HG02798 (cell line): ENCODE data around the gene TTC38.

Source experiments
- ATAC-seq: cut with Tn5 transposase; IDR thresholded peaks from one replicate; pipeline ENCODE4 v1.9.1; 2021; ENCODE audit warnings: mild to moderate bottlenecking; ENCODE audit not compliant: unreplicated experiment, poor library complexity

The TTC38 gene

DNA sequence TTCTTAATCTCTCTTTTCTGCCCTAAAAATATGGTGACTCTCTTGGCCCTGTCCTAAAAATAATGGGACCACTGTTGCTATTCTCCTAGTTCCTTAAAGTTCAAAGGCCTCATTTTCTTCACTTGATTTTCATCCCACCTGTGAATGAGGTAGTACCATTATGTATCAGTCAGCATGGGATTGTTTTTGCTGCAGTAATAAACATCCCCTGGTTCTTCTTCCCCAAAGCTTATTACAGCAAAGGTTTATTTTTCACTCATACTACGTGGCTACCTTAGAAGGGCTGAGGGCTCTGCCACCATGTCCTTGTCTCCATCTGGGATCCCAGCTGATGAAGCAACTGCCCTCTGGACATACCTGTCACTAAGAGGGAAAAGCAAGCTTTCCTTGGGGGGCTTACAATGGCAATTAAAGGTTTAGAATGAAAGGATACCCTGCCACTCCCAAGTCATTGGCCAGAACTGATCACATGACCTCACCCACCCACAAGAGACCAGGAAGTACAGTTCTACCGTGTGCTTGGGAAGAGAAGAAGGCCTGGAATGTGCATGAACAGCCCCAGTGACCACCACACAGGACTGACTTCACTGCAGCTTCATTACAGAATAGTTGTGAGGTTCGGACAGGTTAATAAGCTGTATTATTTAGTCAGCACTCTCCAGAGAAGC is 7.8 kb downstream of the TTC38 start:
- no peak for ATAC-seq

GRCh38 chr22:46276563-46276962 is 8.8 kb downstream of the TTC38 start:
- no peak for ATAC-seq

DNA sequence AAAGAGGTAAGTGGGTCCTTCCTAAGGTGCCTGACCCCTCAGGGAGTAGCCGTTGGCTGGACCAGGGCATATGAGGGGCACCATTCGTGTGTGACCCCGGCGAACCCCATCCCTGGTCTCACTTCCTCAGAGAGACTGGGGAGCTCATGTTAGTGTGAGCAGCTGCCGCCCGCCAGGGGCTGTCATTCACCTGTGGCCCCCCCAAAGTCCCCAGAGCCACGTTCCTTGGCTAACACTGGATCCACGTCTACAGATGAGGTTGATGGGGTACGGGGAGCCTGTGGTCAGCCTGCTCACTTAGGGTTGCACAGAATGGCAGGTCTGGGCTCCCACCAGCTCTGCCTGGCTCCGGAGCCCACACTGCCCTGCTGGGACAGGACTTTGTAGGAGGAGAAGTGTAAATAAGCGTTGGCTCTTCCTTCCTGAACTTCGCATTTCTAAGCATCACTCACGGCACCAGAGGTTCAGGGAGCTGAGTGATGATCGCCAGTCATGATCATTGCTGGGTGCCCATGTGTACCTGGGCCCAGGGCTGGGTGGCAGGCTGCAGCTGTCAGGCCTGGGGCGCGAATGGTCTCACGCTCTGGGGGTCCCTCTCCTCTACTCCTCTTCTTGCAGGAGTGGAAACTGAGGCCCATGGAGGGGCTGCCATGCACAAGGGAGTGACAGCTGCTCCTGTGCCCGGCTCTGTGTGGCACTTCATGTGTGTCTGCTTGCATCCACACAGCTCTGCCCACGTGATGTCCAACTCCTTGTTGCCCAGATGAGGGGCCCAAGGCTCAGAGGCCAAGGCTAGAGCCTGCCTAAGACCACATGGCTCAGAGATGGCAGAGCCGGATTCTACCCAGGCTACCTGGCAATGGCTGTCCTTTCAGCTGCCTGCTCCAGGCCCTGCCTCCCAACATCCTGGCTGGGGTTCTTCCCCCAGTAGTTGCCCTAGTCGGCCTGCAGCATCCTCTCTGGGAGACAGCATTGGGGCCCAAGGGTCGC is 11.1 kb downstream of the TTC38 start:
- no peak for ATAC-seq

DNA sequence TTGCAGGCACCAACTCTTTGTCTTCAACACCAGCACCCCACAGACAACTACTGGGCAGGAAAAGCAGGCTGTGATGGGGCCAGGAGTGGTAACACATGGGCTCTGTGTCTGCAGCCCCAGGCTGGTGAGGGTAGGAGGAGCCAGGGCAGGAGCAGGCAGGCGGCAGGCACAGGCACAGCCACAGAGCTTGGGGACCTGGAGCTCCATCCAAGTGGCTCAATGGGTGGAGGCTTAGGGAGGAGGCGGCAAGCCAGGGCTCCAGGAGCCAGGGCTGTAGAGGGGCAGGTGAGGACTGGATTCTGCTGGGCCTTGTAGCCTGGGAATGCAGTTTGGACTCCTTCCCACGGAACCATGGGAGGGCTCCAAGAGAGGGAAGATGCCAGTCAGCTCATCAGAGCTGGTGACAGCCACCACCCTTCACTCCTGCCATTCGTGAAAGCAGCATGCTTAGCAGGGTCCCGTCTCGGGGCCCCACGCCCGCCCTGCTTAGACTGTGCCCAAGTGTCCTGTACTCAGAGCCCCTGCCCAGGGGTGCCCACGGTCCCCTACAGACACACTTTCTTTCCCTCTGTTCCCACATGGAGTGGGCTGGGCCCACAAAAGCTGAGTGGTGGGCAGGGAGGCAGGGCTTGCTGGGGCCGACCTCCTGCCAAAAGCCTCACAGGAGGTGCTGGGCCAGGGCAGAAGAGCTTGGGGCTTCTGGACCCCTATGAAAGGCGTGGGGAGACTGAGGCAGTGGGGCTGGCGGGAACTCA is 12.4 kb downstream of the TTC38 start:
- ATAC-seq, result no peak

- peak; percentile 56 for ATAC-seq
Observed at GRCh38 chr22:46280999-46281623, 13.3 kb downstream of the TTC38 start.

DNA sequence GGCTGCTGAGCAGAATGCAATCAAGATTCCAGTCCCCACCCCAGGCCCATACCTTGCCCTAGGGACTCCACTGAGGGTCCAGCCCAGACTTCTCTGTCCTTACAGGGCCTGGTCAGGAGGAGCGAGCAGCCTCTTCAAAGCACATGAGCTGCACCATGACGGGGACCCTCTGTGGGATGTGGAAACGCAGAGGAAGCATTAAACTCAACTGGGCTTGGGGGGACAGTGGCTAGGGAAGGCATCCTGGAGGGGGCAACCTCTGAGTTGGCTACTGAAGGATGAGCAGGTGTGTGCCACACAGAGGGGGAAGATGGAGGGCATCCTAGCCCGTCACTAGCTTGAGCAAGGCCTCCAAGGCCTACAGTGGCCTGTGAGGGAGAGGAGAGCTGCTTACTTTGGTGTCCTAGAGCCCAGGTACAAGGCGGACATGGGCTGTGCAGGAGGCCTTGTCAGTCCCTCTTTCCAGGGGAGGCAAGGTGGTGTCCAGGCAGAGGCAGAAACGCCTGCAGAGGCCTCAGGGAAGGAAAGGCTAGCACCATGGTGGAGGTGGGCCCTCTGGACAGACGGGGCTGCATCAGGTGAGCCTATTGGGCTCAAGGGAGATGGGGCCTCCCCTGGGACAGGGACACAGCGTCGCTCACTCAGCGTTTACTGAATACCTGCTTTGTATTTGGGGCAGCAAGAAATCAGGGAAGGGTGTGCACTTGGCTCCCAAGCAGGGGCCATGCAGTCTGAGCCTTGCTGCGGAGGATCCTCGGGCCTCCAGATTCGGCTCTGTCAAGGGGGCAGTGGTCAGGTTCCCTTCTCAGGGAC is 14.3 kb downstream of the TTC38 start:
- ATAC-seq, result no peak

DNA sequence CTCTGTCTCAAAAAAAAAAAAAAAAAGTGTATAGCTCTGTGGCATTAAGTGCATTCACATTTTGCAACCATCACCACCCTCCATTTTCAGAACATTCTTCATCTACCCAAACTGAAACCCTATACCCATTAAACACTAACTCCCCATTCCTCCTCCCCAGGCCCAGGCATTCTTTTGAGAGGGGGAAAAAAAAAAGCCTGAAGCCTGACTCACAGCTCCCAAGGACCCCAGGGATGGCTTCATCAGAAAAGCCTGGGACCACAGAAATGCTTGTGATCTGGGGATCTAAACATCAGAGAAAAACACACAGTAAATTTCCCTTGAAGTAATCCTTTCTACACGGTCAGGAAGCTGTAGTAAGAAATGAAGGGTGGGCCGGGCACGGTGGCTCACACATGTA is 18.2 kb downstream of the TTC38 start:
- ATAC-seq, result no peak

DNA sequence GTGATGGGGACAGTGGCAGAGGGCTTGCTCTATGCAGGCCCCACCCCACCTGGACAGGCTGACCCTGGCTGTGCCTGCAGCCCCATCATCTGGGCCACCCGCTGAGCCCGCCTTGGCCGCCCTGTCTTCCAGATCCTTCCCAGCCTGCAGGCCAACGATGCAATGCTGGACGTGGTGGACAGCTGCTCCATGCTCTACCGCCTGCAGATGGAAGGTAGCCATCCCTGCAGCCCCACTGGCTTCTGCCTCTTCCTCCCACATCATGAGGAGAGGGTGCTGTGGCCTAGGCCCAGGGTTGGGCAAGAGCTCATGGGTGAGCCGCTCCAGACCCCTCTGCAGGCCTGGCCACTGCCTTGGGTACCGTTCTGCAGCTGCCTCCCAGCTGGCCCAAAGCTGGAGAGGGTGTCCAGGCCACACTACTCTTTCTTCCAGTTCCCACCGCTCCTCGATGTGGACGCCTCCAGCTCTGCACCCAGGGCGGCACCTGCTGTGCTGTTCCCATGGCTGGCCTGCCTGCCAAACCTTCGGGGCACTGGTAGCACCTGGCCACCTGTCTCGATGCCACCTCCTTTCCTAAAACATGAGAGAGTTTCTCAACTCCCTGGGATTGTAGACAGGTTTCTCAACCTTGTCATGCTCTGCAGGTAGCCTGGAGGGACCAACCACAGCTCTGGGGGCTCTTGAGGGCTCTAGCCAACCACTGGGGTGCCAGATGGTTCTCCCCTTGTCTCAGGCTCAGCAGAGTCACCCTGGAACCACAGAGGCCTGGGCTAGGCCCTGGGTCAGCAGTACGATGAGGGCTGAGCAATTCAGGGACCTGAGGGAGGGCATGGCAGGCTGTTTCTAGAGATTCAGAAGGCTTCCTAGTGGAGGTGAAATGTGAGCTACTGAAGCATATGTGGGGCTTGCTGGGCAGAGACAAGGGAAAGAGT is 19.4 kb downstream of the TTC38 start:
- no peak for ATAC-seq

GRCh38 chr22:46287873-46288751 is 20.3 kb downstream of the TTC38 start:
- peak; percentile 68 for ATAC-seq

GRCh38 chr22:46288846-46289243 is 21.0 kb downstream of the TTC38 start:
- ATAC-seq, result no peak

GRCh38 chr22:46289244-46289891 is 21.6 kb downstream of the TTC38 start:
- ATAC-seq, result no peak

- ATAC-seq, result no peak
Observed at GRCh38 chr22:46290121-46290842, 22.5 kb downstream of the TTC38 start.

DNA sequence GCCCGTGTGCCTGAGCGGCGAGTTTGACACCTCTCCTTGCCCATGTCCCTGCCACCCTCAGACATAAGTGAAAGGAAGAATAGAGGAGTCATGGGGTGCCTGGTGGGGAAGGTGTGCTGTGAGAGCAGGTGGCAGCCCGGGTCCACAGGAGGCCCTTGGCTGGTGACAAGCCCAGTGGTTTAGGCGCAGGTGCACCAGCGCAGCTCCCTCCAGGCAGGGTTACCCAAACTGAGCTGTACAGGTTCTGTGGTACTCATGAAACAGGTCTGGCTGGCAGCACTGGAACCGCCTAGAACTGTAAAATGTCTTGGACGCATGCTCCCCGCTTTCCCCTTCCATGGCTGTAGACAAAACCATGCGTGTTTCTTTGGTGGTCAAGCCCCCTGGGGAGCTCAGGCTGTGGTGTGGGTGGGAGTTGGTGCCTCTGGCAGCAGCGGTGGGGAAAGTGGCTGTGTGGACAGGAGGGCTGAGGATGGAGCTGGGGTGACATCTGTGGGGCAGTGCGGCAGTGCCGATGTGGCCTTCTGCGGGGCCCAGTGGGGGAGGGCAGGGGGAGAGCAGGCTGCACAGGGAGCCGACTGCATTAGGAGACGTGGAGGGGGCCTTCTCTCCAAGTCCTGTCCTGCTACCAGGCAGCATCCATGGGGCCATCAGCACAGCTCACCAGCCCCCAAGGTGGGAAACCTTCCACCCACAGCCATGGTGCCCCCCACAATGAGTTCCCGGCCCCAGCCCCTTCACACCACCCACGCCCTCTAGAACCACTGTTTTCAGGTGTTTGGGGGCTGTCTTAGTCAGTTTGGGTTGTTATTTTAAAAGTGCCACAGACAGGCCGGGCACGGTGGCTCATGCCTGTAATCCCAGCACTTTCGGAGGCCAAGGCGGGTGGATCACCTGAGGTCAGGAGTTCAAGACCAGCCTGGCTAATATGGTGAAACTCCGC is 23.3 kb downstream of the TTC38 start:
- no peak for ATAC-seq

DNA sequence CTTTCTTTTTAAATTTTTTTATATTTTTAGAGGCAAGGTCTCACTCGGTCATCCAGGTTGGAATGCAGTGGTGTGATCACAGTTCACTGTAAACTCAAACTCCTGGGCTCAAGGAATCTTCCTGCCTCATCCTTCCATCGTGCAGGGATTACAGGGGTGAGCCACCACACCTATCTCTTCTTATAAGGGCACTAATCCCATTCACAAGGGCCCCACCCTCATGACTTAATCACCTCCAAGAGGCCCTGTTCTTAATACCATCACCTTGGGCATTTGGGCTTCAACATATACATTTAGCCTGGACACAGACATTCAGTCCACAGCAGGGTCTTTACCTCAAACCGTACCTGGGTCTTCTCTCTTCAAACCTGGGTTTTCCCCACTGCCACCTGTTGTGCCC is 24.4 kb downstream of the TTC38 start:
- ATAC-seq, result no peak

- no peak for ATAC-seq
Observed at GRCh38 chr22:46292732-46293131, 24.9 kb downstream of the TTC38 start.
